DND-41 (cell line): ENCODE measurements around the gene MDP1.

Source experiments
- CTCF ChIP-seq: IDR thresholded peaks from 2 replicates; pipeline ENCODE4 v1.5.1; 2012; ENCODE audit warnings: borderline replicate concordance, low read length, moderate library complexity, mild to moderate bottlenecking; ENCODE audit not compliant: poor library complexity, severe bottlenecking; ENCODE audit errors: extremely low read depth
- EZH2 ChIP-seq: IDR thresholded peaks from 3 replicates; pipeline ENCODE4 v1.6.1; 2012; ENCODE audit warnings: borderline replicate concordance, low read depth, mild to moderate bottlenecking, moderate library complexity, low read length, inconsistent platforms; ENCODE audit not compliant: severe bottlenecking

- TF ChIP-seq CTCF = no peak
- no peak for TF ChIP-seq EZH2
Measured at GRCh38 chr14:24262821-24263733, 47.2 kb upstream of the MDP1 start, which contains the start of gene TGM1.
